ENCODE results near the gene RESP18. TPM values are rescaled to one million over a fixed set of nuclear protein-coding genes. Genes with fewer than 3 reads are reported as not detected.

RESP18 gene
- total RNA-seq, 1 experiment from 2014 or later: not detected

GRCh38 chr2:219294356-219295351 lies 37.9 kb downstream of the RESP18 start:
- no peaks in the 10 kb centered on the region for H3K9me3 ChIP-seq
- peak; percentile 98 to 99 for TF ChIP-seq CTCF (IDR thresholded peaks at IDR 0.05; ENCODE audit: insufficient read depth in 1 of 2, low read depth in 1 of 2, low read length in 1 of 2, severe bottlenecking in 1 of 2, unreplicated experiment in 1 of 2)
- POLR2A ChIA-PET: interaction anchor here (0.6 to 1.2 kb wide), 7 partner anchors 16 to 400 kb away, joined by 3 to 10 read pairs (median 5); partner anchors contain the start of genes DNAJB2, DNPEP, SLC23A3 and ZFAND2B
- peak overlapping the region; percentile 71 for H3K4me3 Mint-ChIP-seq (ENCODE audit: unreplicated experiment)
- CTCF ChIA-PET: interaction anchor here (0.5 to 2.6 kb wide), 48 partner anchors 9 to 1378 kb away, joined by 3 to 92 read pairs (median 4); partner anchors contain the start of genes ABCB6, ANKZF1, ATG9A and CDK5R2
- intact Hi-C loops (cut with micrococcal nuclease; ENCODE audit: unreplicated experiment): loop anchor here (1.0 to 5.0 kb wide), 4 partner anchors 17 to 237 kb away; no protein-coding TSS in a partner anchor
- no peaks in the 10 kb centered on the region for H3K27me3 Mint-ChIP-seq (ENCODE audit: insufficient read depth, unreplicated experiment)
- peaks cover 10% of the 10 kb centered on the region for H3K36me3 Mint-ChIP-seq (ENCODE audit: insufficient read depth, unreplicated experiment)
- peak overlapping the region; percentile 22 for H3K27ac Mint-ChIP-seq (ENCODE audit: unreplicated experiment)
- peaks cover 4% of the 10 kb centered on the region; the same call in 1 of the 2 replicates for H3K4me1 ChIP-seq
- no peaks in the 10 kb centered on the region for H3K36me3 ChIP-seq (ENCODE audit: control insufficient read depth, insufficient read depth, low read length)
- BruUV-seq (replicated peaks): no TSS peak
- H3K27me3 ChIP-seq (replicated peaks; ENCODE audit: control insufficient read depth, insufficient read depth, low read length): no peaks in the 10 kb centered on the region; the same call in 1 of the 2 replicates
- no peaks in the 10 kb centered on the region for H3K9me3 Mint-ChIP-seq (ENCODE audit: unreplicated experiment)
- DNase-seq: peak; percentile 91 to 95
- peak overlapping the region; percentile 57 for H3K4me3 ChIP-seq (ENCODE audit: low read depth, low read length)
- H3K4me1 Mint-ChIP-seq (ENCODE audit: low read depth, unreplicated experiment): no peaks in the 10 kb centered on the region

GRCh38 chr2:219293736-219294231 lies 38.8 kb downstream of the RESP18 start:
- no TSS peak for BruUV-seq (replicated peaks)
- H3K27me3 Mint-ChIP-seq (ENCODE audit: insufficient read depth, unreplicated experiment): no peaks in the 10 kb centered on the region
- no peaks in the 10 kb centered on the region for H3K9me3 Mint-ChIP-seq (ENCODE audit: unreplicated experiment)
- H3K27ac Mint-ChIP-seq (ENCODE audit: unreplicated experiment): no peak overlapping the region
- Histone ChIP-seq H3K4me3 (ENCODE audit: low read depth, low read length) (no peak overlapping the region), H3K4me1 (peaks cover 4% of the 10 kb centered on the region; the same call in 1 of the 2 replicates), H3K9me3 (no peaks in the 10 kb centered on the region), H3K27me3 (replicated peaks; ENCODE audit: control insufficient read depth, insufficient read depth, low read length) (no peaks in the 10 kb centered on the region), H3K36me3 (ENCODE audit: control insufficient read depth, insufficient read depth, low read length) (no peaks in the 10 kb centered on the region)
- ChIA-PET CTCF (interaction anchor here (2.1 kb wide), 1 partner anchor 49 kb away, joined by 10 read pairs; the partner anchor contains the start of genes GLB1L and STK16), POLR2A (no interaction called here)
- no peaks in the 10 kb centered on the region for H3K4me1 Mint-ChIP-seq (ENCODE audit: low read depth, unreplicated experiment)
- no peak for TF ChIP-seq CTCF (IDR thresholded peaks at IDR 0.05; ENCODE audit: insufficient read depth in 1 of 2, low read depth in 1 of 2, low read length in 1 of 2, severe bottlenecking in 1 of 2, unreplicated experiment in 1 of 2)
- intact Hi-C loops (cut with micrococcal nuclease; ENCODE audit: unreplicated experiment): loop anchor here (2.0 kb wide), 2 partner anchors 45 to 75 kb away; no protein-coding TSS in a partner anchor
- DNase-seq: no peak
- H3K36me3 Mint-ChIP-seq (ENCODE audit: insufficient read depth, unreplicated experiment): peaks cover 11% of the 10 kb centered on the region
- peak overlapping the region; percentile 71 for H3K4me3 Mint-ChIP-seq (ENCODE audit: unreplicated experiment)

- no peaks in the 10 kb centered on the region for H3K4me1 Mint-ChIP-seq (ENCODE audit: low read depth, unreplicated experiment)
- Histone ChIP-seq H3K9me3 (no peaks in the 10 kb centered on the region), H3K36me3 (ENCODE audit: control insufficient read depth, insufficient read depth, low read length) (no peaks in the 10 kb centered on the region), H3K27me3 (replicated peaks; ENCODE audit: control insufficient read depth, insufficient read depth, low read length) (no peaks in the 10 kb centered on the region), H3K4me3 (ENCODE audit: low read depth, low read length) (no peak overlapping the region), H3K4me1 (0 out of 2 replicates have a peak, but pooled peaks cover 4% of the 10 kb centered on the region)
- no peak overlapping the region for H3K27ac Mint-ChIP-seq (ENCODE audit: unreplicated experiment)
- ChIA-PET CTCF (no interaction called here), POLR2A (interaction anchor here (0.6 kb wide), 1 partner anchor 95 kb away, joined by 8 read pairs; the partner anchor contains the start of gene DNPEP)
- peaks cover 11% of the 10 kb centered on the region for H3K36me3 Mint-ChIP-seq (ENCODE audit: insufficient read depth, unreplicated experiment)
- H3K27me3 Mint-ChIP-seq (ENCODE audit: insufficient read depth, unreplicated experiment): no peaks in the 10 kb centered on the region
- no peak for DNase-seq
- no TSS peak for BruUV-seq (replicated peaks)
- H3K9me3 Mint-ChIP-seq (ENCODE audit: unreplicated experiment): no peaks in the 10 kb centered on the region
- intact Hi-C loops (cut with micrococcal nuclease; ENCODE audit: unreplicated experiment): no loop called here
- TF ChIP-seq CTCF (IDR thresholded peaks at IDR 0.05; ENCODE audit: insufficient read depth in 1 of 2, low read depth in 1 of 2, low read length in 1 of 2, severe bottlenecking in 1 of 2, unreplicated experiment in 1 of 2): no peak
- no peak overlapping the region for H3K4me3 Mint-ChIP-seq (ENCODE audit: unreplicated experiment)
These were observed 39.9 kb downstream of the RESP18 start for GRCh38 chr2:219292616-219293015.
